ENCODE measurements around the gene CXXC4.

GRCh38 chr4:104470770-104471169, 23.9 kb downstream of the CXXC4 start:
- TF ChIP-seq CTCF (IDR thresholded peaks at IDR 0.05) = no peak
- no peak for TF ChIP-seq ZFX (IDR thresholded peaks at IDR 0.05; ENCODE audit: borderline replicate concordance)
